GM23248 (cell line): ENCODE measurements around the gene SIRPD.

Source experiments
- EZH2 ChIP-seq: fragments of 200-600 bp; sonication (generic); IDR thresholded peaks from 2 replicates; pipeline ENCODE4 v1.6.1; 2018; ENCODE audit warnings: antibody characterized with exemption, mild to moderate bottlenecking; ENCODE audit not compliant: insufficient read depth, poor library complexity, severe bottlenecking
- EZH2phosphoT487 ChIP-seq: fragments of 200-600 bp; sonication (generic); IDR thresholded peaks from 2 replicates; pipeline ENCODE4 v1.6.1; 2018; ENCODE audit warnings: antibody characterized with exemption, moderate library complexity, mild to moderate bottlenecking, low read depth; ENCODE audit not compliant: insufficient read depth

GRCh38 chr20:1576641-1577040, 19.1 kb upstream of the SIRPD start:
- no peak for TF ChIP-seq EZH2
- no peak for TF ChIP-seq EZH2phosphoT487
